DND-41 (cell line): ENCODE measurements around the gene PLEKHG2.

Source experiments
- ATAC-seq: fragments of 200-7000 bp; cut with Tn5 transposase; 3 replicates; pipeline ENCODE4 v1.9.1; 2021; ENCODE audit warnings: low read depth; ENCODE audit not compliant: insufficient read depth
- DNase-seq: peaks from one replicate; pipeline ENCODE4 v3.0.0-alpha.2; 2020
- H2AFZ ChIP-seq: 2 replicates; pipeline ENCODE4 v1.6.0; 2012; ENCODE audit warnings: low read depth, low read length
- H3K27ac ChIP-seq: 2 replicates; pipeline ENCODE4 v1.5.1; 2012; ENCODE audit warnings: low read length, inconsistent platforms
- H3K27me3 ChIP-seq: fragments of 200-600 bp; sonication (generic); 2 replicates; pipeline ENCODE4 v1.6.0; 2012; ENCODE audit warnings: low read length, mild to moderate bottlenecking, inconsistent platforms; ENCODE audit not compliant: insufficient read depth, poor library complexity
- H3K36me3 ChIP-seq: 2 replicates; pipeline ENCODE4 v1.5.1; 2012; ENCODE audit warnings: low read length, inconsistent platforms; ENCODE audit not compliant: insufficient read depth
- H3K4me1 ChIP-seq: 2 replicates; pipeline ENCODE4 v1.5.1; 2012; ENCODE audit warnings: mild to moderate bottlenecking, low read length; ENCODE audit not compliant: insufficient read depth
- H3K4me2 ChIP-seq: 2 replicates; pipeline ENCODE4 v1.6.0; 2012; ENCODE audit warnings: mild to moderate bottlenecking, moderate library complexity, low read length, inconsistent platforms; ENCODE audit not compliant: insufficient read depth
- H3K4me3 ChIP-seq, 2 experiments: fragments of 200-600 bp in 1 of 2; shearing (Covaris generic) in 1 of 2; 2 replicates each; pipeline ENCODE4 v1.5.1; 2012 to 2016; ENCODE audit warnings: inconsistent platforms in 2 of 2, low read length in 2 of 2, mild to moderate bottlenecking in 2 of 2, low read depth in 1 of 2, moderate library complexity in 1 of 2
- H3K79me2 ChIP-seq: 2 replicates; pipeline ENCODE4 v1.6.0; 2012; ENCODE audit warnings: low read length, inconsistent platforms; ENCODE audit not compliant: insufficient read depth
- H3K9ac ChIP-seq: 2 replicates; pipeline ENCODE4 v1.6.0; 2012; ENCODE audit warnings: low read depth, mild to moderate bottlenecking, inconsistent platforms, low read length, moderate library complexity
- H3K9me3 ChIP-seq: 2 replicates; pipeline ENCODE4 v1.5.1; 2012; ENCODE audit warnings: low read length, moderate library complexity, mild to moderate bottlenecking, inconsistent platforms; ENCODE audit not compliant: insufficient read depth, severe bottlenecking
- H4K20me1 ChIP-seq: 2 replicates; pipeline ENCODE4 v1.6.0; 2012; ENCODE audit warnings: low read length; ENCODE audit not compliant: insufficient read depth
- CTCF ChIP-seq: IDR thresholded peaks from 2 replicates; pipeline ENCODE4 v1.5.1; 2012; ENCODE audit warnings: borderline replicate concordance, low read length, moderate library complexity, mild to moderate bottlenecking; ENCODE audit not compliant: poor library complexity, severe bottlenecking; ENCODE audit errors: extremely low read depth
- EZH2 ChIP-seq: IDR thresholded peaks from 3 replicates; pipeline ENCODE4 v1.6.1; 2012; ENCODE audit warnings: borderline replicate concordance, low read depth, mild to moderate bottlenecking, moderate library complexity, low read length, inconsistent platforms; ENCODE audit not compliant: severe bottlenecking

The PLEKHG2 gene, protein sequence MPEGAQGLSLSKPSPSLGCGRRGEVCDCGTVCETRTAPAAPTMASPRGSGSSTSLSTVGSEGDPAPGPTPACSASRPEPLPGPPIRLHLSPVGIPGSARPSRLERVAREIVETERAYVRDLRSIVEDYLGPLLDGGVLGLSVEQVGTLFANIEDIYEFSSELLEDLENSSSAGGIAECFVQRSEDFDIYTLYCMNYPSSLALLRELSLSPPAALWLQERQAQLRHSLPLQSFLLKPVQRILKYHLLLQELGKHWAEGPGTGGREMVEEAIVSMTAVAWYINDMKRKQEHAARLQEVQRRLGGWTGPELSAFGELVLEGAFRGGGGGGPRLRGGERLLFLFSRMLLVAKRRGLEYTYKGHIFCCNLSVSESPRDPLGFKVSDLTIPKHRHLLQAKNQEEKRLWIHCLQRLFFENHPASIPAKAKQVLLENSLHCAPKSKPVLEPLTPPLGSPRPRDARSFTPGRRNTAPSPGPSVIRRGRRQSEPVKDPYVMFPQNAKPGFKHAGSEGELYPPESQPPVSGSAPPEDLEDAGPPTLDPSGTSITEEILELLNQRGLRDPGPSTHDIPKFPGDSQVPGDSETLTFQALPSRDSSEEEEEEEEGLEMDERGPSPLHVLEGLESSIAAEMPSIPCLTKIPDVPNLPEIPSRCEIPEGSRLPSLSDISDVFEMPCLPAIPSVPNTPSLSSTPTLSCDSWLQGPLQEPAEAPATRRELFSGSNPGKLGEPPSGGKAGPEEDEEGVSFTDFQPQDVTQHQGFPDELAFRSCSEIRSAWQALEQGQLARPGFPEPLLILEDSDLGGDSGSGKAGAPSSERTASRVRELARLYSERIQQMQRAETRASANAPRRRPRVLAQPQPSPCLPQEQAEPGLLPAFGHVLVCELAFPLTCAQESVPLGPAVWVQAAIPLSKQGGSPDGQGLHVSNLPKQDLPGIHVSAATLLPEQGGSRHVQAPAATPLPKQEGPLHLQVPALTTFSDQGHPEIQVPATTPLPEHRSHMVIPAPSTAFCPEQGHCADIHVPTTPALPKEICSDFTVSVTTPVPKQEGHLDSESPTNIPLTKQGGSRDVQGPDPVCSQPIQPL (N-terminal part only)

GRCh38 chr19:39412100-39412866 lies at the start of gene PLEKHG2:
Gene PLEKHG2 (plus strand): TSS chr19:39412669. CDS start chr19:39414087, 1,418 bp downstream.
- peak within 1 kb of the TSS; percentile 86 for H3K27ac ChIP-seq
- peaks cover 31% of the 10 kb centered on the region for H4K20me1 ChIP-seq
- H3K4me2 ChIP-seq = peak within 1 kb of the TSS; percentile 66
- peak; percentile 80 for ATAC-seq
- H3K79me2 ChIP-seq = peaks cover 48% of the 10 kb centered on the region
- no peaks in the 10 kb centered on the region for H3K27me3 ChIP-seq
- no peak for TF ChIP-seq EZH2
- peak; percentile 90 for TF ChIP-seq CTCF
- H3K9me3 ChIP-seq = no peaks in the 10 kb centered on the region
- peak within 1 kb of the TSS; percentile 69 to 96 for H3K4me3 ChIP-seq
- peak within 1 kb of the TSS; percentile 88 for H3K9ac ChIP-seq
- peak; percentile 99 for DNase-seq
- H3K36me3 ChIP-seq = peaks cover 42% of the 10 kb centered on the region
- H2AFZ ChIP-seq = peak within 1 kb of the TSS; percentile 59
- peaks cover 65% of the 10 kb centered on the region for H3K4me1 ChIP-seq

GRCh38 chr19:39362682-39363657 lies 49.5 kb upstream of the PLEKHG2 start:
- Histone ChIP-seq H3K27me3 (no peaks in the 10 kb centered on the region), H3K9me3 (no peaks in the 10 kb centered on the region), H4K20me1 (0 out of 2 replicates have a peak, but pooled peaks cover 3% of the 10 kb centered on the region), H3K27ac (no peak overlapping the region), H2AFZ (no peak overlapping the region), H3K4me1 (no peaks in the 10 kb centered on the region), H3K9ac (no peak overlapping the region), H3K4me3 (no peak overlapping the region), H3K79me2 (no peaks in the 10 kb centered on the region), H3K36me3 (peaks cover 78% of the 10 kb centered on the region), H3K4me2 (no peak overlapping the region)
- DNase-seq (no peak), ATAC-seq (no peak)
- no peak for TF ChIP-seq CTCF
- no peak for TF ChIP-seq EZH2
